ENCODE results near the gene FAM117A. TPM values are rescaled to one million over a fixed set of nuclear protein-coding genes. Genes with fewer than 3 reads are reported as not detected.

Gene FAM117A
- total and polyA plus RNA-seq, 2 donors from 2014 or later = 11.1 to 12.9 TPM

- Histone ChIP-seq H3K27ac (ENCODE audit: low read depth in 2 of 2, low read length in 2 of 2) (no peak overlapping the region), H3K9me3 (ENCODE audit: control insufficient read depth in 2 of 3, insufficient read depth in 1 of 3, low read length in 3 of 3) (no peaks in the 10 kb centered on the region), H3K36me3 (ENCODE audit: control insufficient read depth in 2 of 3, insufficient read depth in 3 of 3, low read length in 3 of 3) (no peaks in the 10 kb centered on the region), H3K27me3 (ENCODE audit: control insufficient read depth, insufficient read depth, low read length) (no peaks in the 10 kb centered on the region), H3K4me1 (ENCODE audit: control insufficient read depth in 2 of 3, insufficient read depth in 2 of 3, low read depth in 1 of 3, low read length in 3 of 3) (peaks cover 0 to 2% (median 2%) of the 10 kb centered on the region in 3 donors), H3K4me3 (ENCODE audit: low read length in 3 of 3) (no peak overlapping the region), H3K9ac (ENCODE audit: low read length in 3 of 3) (no peak overlapping the region)
- no peak for FAIRE-seq
- intact Hi-C loops (cut with DNase I) = no loop called here
- TF ChIP-seq CTCF (IDR thresholded peaks at IDR 0.05; ENCODE audit: borderline replicate concordance, extremely low read depth, insufficient read depth) = no peak
- DNase-seq = no peak
Observed at GRCh38 chr17:49670002-49670401, 93.9 kb downstream of the FAM117A start.

- H3K27ac ChIP-seq (ENCODE audit: low read depth in 2 of 2, low read length in 2 of 2) = no peak overlapping the region
- H3K4me1 ChIP-seq (ENCODE audit: control insufficient read depth in 2 of 3, insufficient read depth in 2 of 3, low read depth in 1 of 3, low read length in 3 of 3) = no peaks in the 10 kb centered on the region
- no peaks in the 10 kb centered on the region for H3K36me3 ChIP-seq (ENCODE audit: control insufficient read depth in 2 of 3, insufficient read depth in 3 of 3, low read length in 3 of 3)
- H3K9ac ChIP-seq (ENCODE audit: low read length in 3 of 3) = no peak overlapping the region
- H3K4me3 ChIP-seq (ENCODE audit: low read length in 3 of 3) = no peak overlapping the region
- H3K9me3 ChIP-seq (ENCODE audit: control insufficient read depth in 2 of 3, insufficient read depth in 1 of 3, low read length in 3 of 3) = no peaks in the 10 kb centered on the region
- intact Hi-C loops (cut with DNase I) = no loop called here
- DNase-seq (no peak), FAIRE-seq (no peak)
- TF ChIP-seq CTCF (IDR thresholded peaks at IDR 0.05; ENCODE audit: borderline replicate concordance, extremely low read depth, insufficient read depth) = no peak
- no peaks in the 10 kb centered on the region for H3K27me3 ChIP-seq (ENCODE audit: control insufficient read depth, insufficient read depth, low read length)
Observed at GRCh38 chr17:49667854-49668253, 96.1 kb downstream of the FAM117A start.

- Histone ChIP-seq H3K27ac (ENCODE audit: low read depth in 2 of 2, low read length in 2 of 2) (no peak overlapping the region), H3K36me3 (ENCODE audit: control insufficient read depth in 2 of 3, insufficient read depth in 3 of 3, low read length in 3 of 3) (no peaks in the 10 kb centered on the region), H3K9me3 (ENCODE audit: control insufficient read depth in 2 of 3, insufficient read depth in 1 of 3, low read length in 3 of 3) (no peaks in the 10 kb centered on the region), H3K27me3 (ENCODE audit: control insufficient read depth, insufficient read depth, low read length) (no peaks in the 10 kb centered on the region), H3K4me3 (ENCODE audit: low read length in 3 of 3) (no peak overlapping the region), H3K9ac (ENCODE audit: low read length in 3 of 3) (no peak overlapping the region), H3K4me1 (ENCODE audit: control insufficient read depth in 2 of 3, insufficient read depth in 2 of 3, low read depth in 1 of 3, low read length in 3 of 3) (no peaks in the 10 kb centered on the region)
- FAIRE-seq (no peak), DNase-seq (no peak)
- intact Hi-C loops (cut with DNase I) = no loop called here
- TF ChIP-seq CTCF (IDR thresholded peaks at IDR 0.05; ENCODE audit: borderline replicate concordance, extremely low read depth, insufficient read depth) = no peak
Observed at GRCh38 chr17:49664706-49665211, 99.2 kb downstream of the FAM117A start.

Other genes starting within 250 kb of the FAM117A start
- 0.98 TPM for gene NXPH3, start 188.3 kb downstream of the FAM117A start, total RNA-seq
- 1.2 TPM for gene NXPH3, start 188.3 kb downstream of the FAM117A start, polyA plus RNA-seq (ENCODE audit: insufficient read depth, low read depth, low replicate concordance)
- 73.8 TPM for gene SPOP, start 86.0 kb downstream of the FAM117A start, total RNA-seq
- gene SPOP, start 86.0 kb downstream of the FAM117A start, polyA plus RNA-seq (ENCODE audit: insufficient read depth, low read depth, low replicate concordance) = 28.2 TPM
- 56.6 TPM for gene SLC35B1, start 56.2 kb downstream of the FAM117A start, total RNA-seq
- 83.7 TPM for gene SLC35B1, start 56.2 kb downstream of the FAM117A start, polyA plus RNA-seq (ENCODE audit: insufficient read depth, low read depth, low replicate concordance)
- gene KAT7, start 24.6 kb upstream of the FAM117A start, total RNA-seq = 76.9 TPM
- gene KAT7, start 24.6 kb upstream of the FAM117A start, polyA plus RNA-seq (ENCODE audit: insufficient read depth, low read depth, low replicate concordance) = 18.4 TPM
- gene TAC4, start 83.9 kb upstream of the FAM117A start, total RNA-seq = 0.47 TPM
- not detected for gene TAC4, start 83.9 kb upstream of the FAM117A start, polyA plus RNA-seq (ENCODE audit: insufficient read depth, low read depth, low replicate concordance)
- 0.44 TPM for gene DLX4, start 205.1 kb upstream of the FAM117A start, total RNA-seq
- gene DLX4, start 205.1 kb upstream of the FAM117A start, polyA plus RNA-seq (ENCODE audit: insufficient read depth, low read depth, low replicate concordance) = not detected
- 0.41 TPM for gene DLX3, start 231.1 kb upstream of the FAM117A start, total RNA-seq
- gene DLX3, start 231.1 kb upstream of the FAM117A start, polyA plus RNA-seq (ENCODE audit: insufficient read depth, low read depth, low replicate concordance) = 0.47 TPM

Data from kidney (tissue), 14 donors.